BE2C (cell line): ENCODE results near the gene POU4F1.

ENCODE experiments used
- DNase-seq: peaks from one replicate; pipeline ENCODE4 v3.0.0-alpha.2; 2020
- H3K27me3 ChIP-seq: fragments of 250-450 bp; sonication (Bioruptor Pico); 2 replicates; pipeline ENCODE4 v1.5.1; 2020; ENCODE audit warnings: mild to moderate bottlenecking
- H3K36me3 ChIP-seq: fragments of 250-450 bp; sonication (Bioruptor Pico); 2 replicates; pipeline ENCODE4 v1.5.1; 2020; ENCODE audit warnings: mild to moderate bottlenecking
- H3K4me1 ChIP-seq: fragments of 250-450 bp; sonication (Bioruptor Pico); 2 replicates; pipeline ENCODE4 v1.5.1; 2020
- H3K4me3 ChIP-seq: 2 replicates; pipeline ENCODE4 v1.5.1; 2011; ENCODE audit warnings: low read depth, low read length
- H3K9me3 ChIP-seq: fragments of 250-450 bp; sonication (Bioruptor Pico); 2 replicates; pipeline ENCODE4 v1.5.1; 2020
- TF ChIP-seq, protein P1 (sequence below): IDR thresholded peaks from 2 replicates; pipeline ENCODE4 v1.5.1; 2012; ENCODE audit warnings: mild to moderate bottlenecking, low read depth, low read length

POU4F1 gene

DNA sequence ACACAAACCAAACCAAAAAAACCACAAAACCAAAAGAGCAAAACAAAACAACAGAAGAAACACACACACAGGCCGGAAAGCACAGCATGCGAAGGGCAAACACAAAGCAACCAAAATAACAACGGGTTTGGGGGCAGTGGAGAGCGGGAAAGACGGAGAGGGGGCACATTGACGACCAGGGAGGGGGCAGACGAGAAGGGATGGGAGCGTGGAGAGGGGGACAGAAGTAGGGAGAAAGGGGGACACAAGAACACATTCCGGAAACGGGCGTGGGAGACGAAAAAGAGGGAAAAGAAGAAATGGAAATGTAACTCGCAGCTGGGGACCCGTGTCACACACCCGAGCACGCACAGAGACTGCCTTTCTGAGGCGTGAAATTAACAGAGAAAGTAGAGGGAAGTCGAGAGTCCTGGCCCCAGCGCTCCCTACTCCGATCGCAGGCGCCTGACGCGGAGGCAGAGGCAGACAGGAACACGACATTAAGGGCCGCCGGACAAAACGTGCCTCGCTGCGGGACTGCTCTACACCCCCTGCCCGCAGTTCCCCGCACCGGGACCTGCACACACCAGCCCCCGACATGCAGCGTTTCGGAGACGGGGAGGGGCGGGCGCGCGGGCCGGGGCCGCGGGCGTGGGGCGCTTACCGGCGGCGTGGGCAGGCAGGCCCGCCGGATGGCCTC is 652 bp downstream of the POU4F1 start:
- no peak for DNase-seq
- Histone ChIP-seq H3K4me1 (peaks cover 4% of the 10 kb centered on the region; the same call in 1 of the 2 replicates), H3K4me3 (peak overlapping the region; percentile 57), H3K36me3 (no peaks in the 10 kb centered on the region), H3K9me3 (no peaks in the 10 kb centered on the region), H3K27me3 (peaks cover 97% of the 10 kb centered on the region)
- TF ChIP-seq, protein P1, sequence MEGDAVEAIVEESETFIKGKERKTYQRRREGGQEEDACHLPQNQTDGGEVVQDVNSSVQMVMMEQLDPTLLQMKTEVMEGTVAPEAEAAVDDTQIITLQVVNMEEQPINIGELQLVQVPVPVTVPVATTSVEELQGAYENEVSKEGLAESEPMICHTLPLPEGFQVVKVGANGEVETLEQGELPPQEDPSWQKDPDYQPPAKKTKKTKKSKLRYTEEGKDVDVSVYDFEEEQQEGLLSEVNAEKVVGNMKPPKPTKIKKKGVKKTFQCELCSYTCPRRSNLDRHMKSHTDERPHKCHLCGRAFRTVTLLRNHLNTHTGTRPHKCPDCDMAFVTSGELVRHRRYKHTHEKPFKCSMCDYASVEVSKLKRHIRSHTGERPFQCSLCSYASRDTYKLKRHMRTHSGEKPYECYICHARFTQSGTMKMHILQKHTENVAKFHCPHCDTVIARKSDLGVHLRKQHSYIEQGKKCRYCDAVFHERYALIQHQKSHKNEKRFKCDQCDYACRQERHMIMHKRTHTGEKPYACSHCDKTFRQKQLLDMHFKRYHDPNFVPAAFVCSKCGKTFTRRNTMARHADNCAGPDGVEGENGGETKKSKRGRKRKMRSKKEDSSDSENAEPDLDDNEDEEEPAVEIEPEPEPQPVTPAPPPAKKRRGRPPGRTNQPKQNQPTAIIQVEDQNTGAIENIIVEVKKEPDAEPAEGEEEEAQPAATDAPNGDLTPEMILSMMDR, result no peak

- Histone ChIP-seq H3K36me3 (no peaks in the 10 kb centered on the region), H3K9me3 (0 out of 2 replicates have a peak, but pooled peaks cover under 1% of the 10 kb centered on the region), H3K4me1 (peaks cover 4% of the 10 kb centered on the region), H3K27me3 (peaks cover 97% of the 10 kb centered on the region), H3K4me3 (peak overlapping the region; percentile 57; the same call in 1 of the 2 replicates)
- no peak for DNase-seq
- TF ChIP-seq, protein P1, result no peak
Measured at GRCh38 chr13:78601874-78602560, 1.3 kb downstream of the POU4F1 start.

GRCh38 chr13:78601124-78601873 is 2.1 kb downstream of the POU4F1 start:
- TF ChIP-seq, protein P1, result no peak
- Histone ChIP-seq H3K9me3 (0 out of 2 replicates have a peak, but pooled peaks cover 2% of the 10 kb centered on the region), H3K27me3 (peaks cover 97% of the 10 kb centered on the region), H3K4me3 (no peak overlapping the region), H3K4me1 (peaks cover 4% of the 10 kb centered on the region), H3K36me3 (no peaks in the 10 kb centered on the region)
- no peak for DNase-seq

DNA sequence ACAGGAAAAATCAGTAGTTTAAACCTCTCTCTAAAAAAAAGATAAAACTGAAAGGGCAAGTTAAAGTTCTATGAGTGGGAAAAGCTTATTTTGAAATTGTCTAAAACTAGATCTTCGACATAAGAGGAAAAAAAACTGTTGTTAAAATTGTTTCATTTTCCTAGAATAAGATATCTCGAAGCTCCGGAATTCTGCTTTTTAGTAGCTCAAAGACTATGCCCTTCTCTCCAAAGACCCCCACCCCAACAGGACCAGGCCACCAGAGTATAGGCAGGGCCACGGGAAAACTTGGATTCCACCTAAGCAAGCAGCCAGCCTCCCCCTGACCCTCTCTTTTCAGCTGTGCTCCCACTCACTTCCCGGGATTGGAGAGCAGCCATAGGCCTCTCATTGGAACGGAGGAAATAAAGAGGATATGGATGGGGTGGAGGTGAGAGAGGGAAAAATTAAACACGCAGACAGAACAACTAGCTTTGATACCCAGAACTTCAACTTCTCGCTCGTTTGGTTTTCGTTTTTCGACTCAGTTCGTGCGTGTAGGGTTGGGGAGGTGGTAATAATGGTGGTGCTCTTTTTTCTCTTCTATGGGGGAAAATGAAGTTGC is 3.0 kb downstream of the POU4F1 start:
- Histone ChIP-seq H3K27me3 (peaks cover 97% of the 10 kb centered on the region), H3K4me3 (no peak overlapping the region), H3K4me1 (peaks cover 4% of the 10 kb centered on the region), H3K36me3 (no peaks in the 10 kb centered on the region), H3K9me3 (0 out of 2 replicates have a peak, but pooled peaks cover 2% of the 10 kb centered on the region)
- TF ChIP-seq, protein P1, result no peak
- DNase-seq, result no peak

GRCh38 chr13:78599645-78600279 is 3.6 kb downstream of the POU4F1 start:
- H3K36me3 ChIP-seq, result no peaks in the 10 kb centered on the region

More at GRCh38 chr13:78599645-78600279, 3.6 kb downstream of the POU4F1 start:
- DNase-seq, result no peak
- H3K4me3 ChIP-seq, result no peak overlapping the region
- H3K4me1 ChIP-seq, result peaks cover under 1% of the 10 kb centered on the region
- TF ChIP-seq, protein P1, result no peak
- H3K9me3 ChIP-seq, result 0 out of 2 replicates have a peak, but pooled peaks cover 2% of the 10 kb centered on the region
- H3K27me3 ChIP-seq, result peaks cover 97% of the 10 kb centered on the region
